ENCODE results near the gene ABCA10. TPM values are rescaled to one million over a fixed set of nuclear protein-coding genes. Genes with fewer than 3 reads are reported as not detected.
A peak's percentile ranks its signal among the peaks of the same experiment; 100 is the strongest.

ABCA10 gene
- total RNA-seq, 1 donor from 2014 or later: 0.29 TPM

DNA sequence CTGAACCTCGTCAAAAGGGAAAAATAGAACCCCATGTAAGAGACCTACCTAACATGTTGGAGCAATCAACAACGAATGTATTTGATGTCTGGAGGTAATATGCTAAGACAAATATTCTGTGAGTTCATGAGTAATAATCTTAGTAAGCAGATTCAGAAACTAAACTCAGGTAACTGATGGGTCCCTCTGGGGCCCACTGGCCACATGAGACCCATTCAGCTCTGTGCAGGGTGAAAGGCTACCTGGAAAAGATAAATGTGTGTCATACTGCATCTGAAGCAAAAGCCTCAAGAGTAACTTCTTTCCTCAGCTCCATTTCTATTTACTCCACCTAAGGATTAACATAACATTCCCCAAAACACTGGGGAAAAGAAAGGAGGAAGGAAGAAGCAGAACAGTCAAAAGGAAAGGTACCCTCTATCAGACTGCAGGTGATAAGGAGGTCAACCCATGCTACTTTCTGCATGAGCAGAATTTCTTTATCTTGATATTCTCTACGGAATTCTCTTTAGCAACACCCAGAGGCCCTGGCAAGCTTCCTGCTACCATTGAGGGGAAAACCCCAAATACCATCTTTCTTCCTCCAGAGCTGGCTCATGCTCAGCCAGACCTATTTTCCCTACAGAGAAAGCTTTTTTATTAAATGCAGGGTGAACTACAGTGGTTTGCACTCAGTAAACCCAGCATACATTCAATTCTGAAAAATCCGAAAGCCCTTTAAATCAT lies 49.2 kb downstream of the ABCA10 start:
- H3K36me3 ChIP-seq (ENCODE audit: control insufficient read depth, insufficient read depth, low read length): no peaks in the 10 kb centered on the region
- no peaks in the 10 kb centered on the region for H3K27me3 ChIP-seq (ENCODE audit: control insufficient read depth, insufficient read depth, low read length)
- H3K4me3 ChIP-seq (ENCODE audit: low read depth, low read length): no peak overlapping the region
- peak; percentile 7 for DNase-seq (ENCODE audit: low read depth)
- TF ChIP-seq, protein P1, sequence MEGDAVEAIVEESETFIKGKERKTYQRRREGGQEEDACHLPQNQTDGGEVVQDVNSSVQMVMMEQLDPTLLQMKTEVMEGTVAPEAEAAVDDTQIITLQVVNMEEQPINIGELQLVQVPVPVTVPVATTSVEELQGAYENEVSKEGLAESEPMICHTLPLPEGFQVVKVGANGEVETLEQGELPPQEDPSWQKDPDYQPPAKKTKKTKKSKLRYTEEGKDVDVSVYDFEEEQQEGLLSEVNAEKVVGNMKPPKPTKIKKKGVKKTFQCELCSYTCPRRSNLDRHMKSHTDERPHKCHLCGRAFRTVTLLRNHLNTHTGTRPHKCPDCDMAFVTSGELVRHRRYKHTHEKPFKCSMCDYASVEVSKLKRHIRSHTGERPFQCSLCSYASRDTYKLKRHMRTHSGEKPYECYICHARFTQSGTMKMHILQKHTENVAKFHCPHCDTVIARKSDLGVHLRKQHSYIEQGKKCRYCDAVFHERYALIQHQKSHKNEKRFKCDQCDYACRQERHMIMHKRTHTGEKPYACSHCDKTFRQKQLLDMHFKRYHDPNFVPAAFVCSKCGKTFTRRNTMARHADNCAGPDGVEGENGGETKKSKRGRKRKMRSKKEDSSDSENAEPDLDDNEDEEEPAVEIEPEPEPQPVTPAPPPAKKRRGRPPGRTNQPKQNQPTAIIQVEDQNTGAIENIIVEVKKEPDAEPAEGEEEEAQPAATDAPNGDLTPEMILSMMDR (IDR thresholded peaks at IDR 0.05; ENCODE audit: insufficient read depth, low read length, poor library complexity, severe bottlenecking): no peak

DNA sequence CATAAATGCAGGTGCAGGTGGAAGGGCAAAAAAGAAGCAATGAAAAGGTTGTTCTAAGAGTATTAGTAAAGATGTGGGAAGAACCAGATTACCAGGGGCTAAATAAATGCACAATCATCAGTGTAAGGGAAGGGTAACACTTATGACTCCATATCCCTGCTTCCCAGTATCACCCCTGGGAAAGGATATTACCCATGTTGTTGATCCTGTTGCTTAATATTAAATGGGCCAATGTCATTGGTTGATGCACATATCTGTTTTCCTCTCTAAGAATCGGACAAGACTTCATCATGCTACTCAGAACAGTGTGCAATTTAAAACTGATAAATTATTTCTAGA lies 52.2 kb downstream of the ABCA10 start:
- DNase-seq (ENCODE audit: low read depth): no peak
- no peaks in the 10 kb centered on the region for H3K27me3 ChIP-seq (ENCODE audit: control insufficient read depth, insufficient read depth, low read length)

DNA sequence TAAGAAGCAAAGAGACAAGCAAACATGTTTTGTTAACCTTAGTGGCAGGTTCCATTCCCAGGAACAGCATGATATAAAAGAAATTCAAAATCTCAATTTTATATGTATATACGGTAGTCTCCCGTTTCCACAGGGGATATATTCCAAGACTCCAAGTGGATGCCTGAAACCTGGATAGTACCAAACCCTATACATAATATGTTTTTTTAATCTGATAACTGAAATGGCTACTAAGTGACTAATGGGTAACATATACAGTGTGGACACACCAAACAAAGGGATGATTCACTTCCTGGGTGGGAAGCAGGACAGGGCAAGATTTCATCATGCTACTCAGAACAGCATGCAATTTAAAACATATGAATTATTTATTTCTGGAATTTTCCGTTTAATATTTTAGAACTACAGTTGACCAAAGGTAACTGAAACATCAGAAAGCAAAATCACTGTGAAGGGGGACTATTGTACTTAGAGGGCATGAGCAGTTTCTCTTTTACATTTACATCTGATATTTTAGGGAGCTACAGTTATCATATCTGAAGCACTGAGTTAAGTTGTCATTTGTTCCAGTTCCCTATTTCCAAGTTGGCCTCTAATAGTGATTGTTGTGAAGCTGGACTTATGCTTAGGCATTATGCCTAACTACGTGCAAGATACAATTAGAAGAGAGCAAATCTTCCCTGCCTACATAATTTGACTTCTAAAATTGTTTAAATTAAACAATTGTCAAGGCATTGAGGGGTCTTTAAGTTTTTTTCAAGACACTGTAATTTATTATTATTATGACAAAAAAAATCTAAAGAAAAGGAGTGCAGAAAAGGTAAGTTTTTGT lies 52.8 kb downstream of the ABCA10 start:
- TF ChIP-seq, protein P1 (IDR thresholded peaks at IDR 0.05; ENCODE audit: insufficient read depth, low read length, poor library complexity, severe bottlenecking): no peak
- Histone ChIP-seq H3K4me3 (ENCODE audit: low read depth, low read length) (no peak overlapping the region), H3K36me3 (ENCODE audit: control insufficient read depth, insufficient read depth, low read length) (no peaks in the 10 kb centered on the region), H3K27me3 (ENCODE audit: control insufficient read depth, insufficient read depth, low read length) (no peaks in the 10 kb centered on the region)
- DNase-seq (ENCODE audit: low read depth): peak; percentile 56

More for the DNA sequence above, 52.2 kb downstream of the ABCA10 start:
- Histone ChIP-seq H3K4me3 (ENCODE audit: low read depth, low read length) (no peak overlapping the region), H3K36me3 (ENCODE audit: control insufficient read depth, insufficient read depth, low read length) (no peaks in the 10 kb centered on the region)
- TF ChIP-seq, protein P1 (IDR thresholded peaks at IDR 0.05; ENCODE audit: insufficient read depth, low read length, poor library complexity, severe bottlenecking): no peak

DNA sequence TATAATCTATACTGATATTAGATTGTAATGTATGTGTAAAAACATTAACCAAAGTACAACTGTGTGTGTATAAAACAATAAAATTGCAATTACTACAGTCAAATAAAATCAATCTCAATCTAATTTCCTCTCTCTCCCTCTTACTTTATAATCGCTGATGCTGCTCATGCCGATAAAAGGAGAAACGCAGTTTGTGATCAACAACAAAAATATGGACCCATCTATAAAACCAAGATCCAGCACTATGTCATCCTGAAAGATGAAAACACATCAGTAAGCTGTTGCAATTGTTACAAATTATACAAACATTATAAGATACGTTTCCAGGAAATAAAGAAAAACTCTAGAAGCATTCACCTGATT lies 53.4 kb downstream of the ABCA10 start:
- no peak for DNase-seq (ENCODE audit: low read depth)
- no peak overlapping the region for H3K4me3 ChIP-seq (ENCODE audit: low read depth, low read length)
- TF ChIP-seq, protein P1 (IDR thresholded peaks at IDR 0.05; ENCODE audit: insufficient read depth, low read length, poor library complexity, severe bottlenecking): no peak
- no peaks in the 10 kb centered on the region for H3K27me3 ChIP-seq (ENCODE audit: control insufficient read depth, insufficient read depth, low read length)
- H3K36me3 ChIP-seq (ENCODE audit: control insufficient read depth, insufficient read depth, low read length): no peaks in the 10 kb centered on the region

DNA sequence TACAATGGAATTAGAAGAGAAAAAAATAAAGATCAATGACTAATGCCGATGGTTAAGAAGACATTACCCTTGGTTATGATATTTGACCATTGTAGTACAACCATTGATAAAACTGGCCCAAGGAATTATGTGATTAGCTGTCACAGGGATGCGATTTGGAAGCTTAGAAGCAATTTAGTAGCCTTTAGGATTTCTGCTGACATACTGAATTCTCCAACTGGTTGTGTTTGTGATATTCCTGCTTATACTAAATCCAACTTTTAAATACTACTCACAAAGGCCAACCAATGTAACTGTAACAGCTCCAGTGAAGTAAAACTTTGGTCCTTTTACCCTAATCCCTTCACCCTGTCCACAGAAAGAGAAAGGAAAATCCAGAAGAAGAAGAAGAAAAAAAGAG lies 55.5 kb downstream of the ABCA10 start:
- TF ChIP-seq, protein P1 (IDR thresholded peaks at IDR 0.05; ENCODE audit: insufficient read depth, low read length, poor library complexity, severe bottlenecking): no peak
- no peaks in the 10 kb centered on the region for H3K27me3 ChIP-seq (ENCODE audit: control insufficient read depth, insufficient read depth, low read length)
- H3K4me3 ChIP-seq (ENCODE audit: low read depth, low read length): no peak overlapping the region
- no peaks in the 10 kb centered on the region for H3K36me3 ChIP-seq (ENCODE audit: control insufficient read depth, insufficient read depth, low read length)
- no peak for DNase-seq (ENCODE audit: low read depth)
